Left ventricle myocardium inferior (tissue), 1 donor: Measurements from ENCODE around the gene ANO3. TPM values are rescaled to one million over a fixed set of nuclear protein-coding genes. Genes with fewer than 3 reads are reported as not detected.

Experiments used
- DNase-seq: peaks from one replicate; pipeline ENCODE4 v3.0.0-alpha.2; 2020
- H3K27ac ChIP-seq: fragments of 200-600 bp; replicated peaks from 2 replicates; pipeline ENCODE4 v1.8.0; 2021
- H3K27me3 ChIP-seq: fragments of 200-600 bp; 2 replicates; pipeline ENCODE4 v1.8.0; 2021; ENCODE audit warnings: low read depth
- H3K36me3 ChIP-seq: fragments of 200-600 bp; 2 replicates; pipeline ENCODE4 v1.8.0; 2021
- H3K4me1 ChIP-seq: fragments of 200-600 bp; 2 replicates; pipeline ENCODE4 v1.8.0; 2021
- H3K4me3 ChIP-seq: fragments of 200-600 bp; 2 replicates; pipeline ENCODE4 v1.8.0; 2021; ENCODE audit warnings: mild to moderate bottlenecking, moderate library complexity
- H3K9me3 ChIP-seq: fragments of 200-600 bp; replicated peaks from 2 replicates; pipeline ENCODE4 v1.8.0; 2021
- intact Hi-C: fragments of 100-400 bp; cut with micrococcal nuclease; formaldehyde crosslinking; loops from one replicate; pipeline ENCODE4 v1.11.0; 2022
- total RNA-seq: library from RNA; stranded (reverse); fragmentation: NEBNext Ultra II Directional; extraction: Animal tissue kit (Norgen Biotek cat#: 25700); gene quantifications from one replicate; pipeline ENCODE4 v1.2.1, GENCODE V29; 2021
- TF ChIP-seq, protein P1 (sequence below): fragments of 200-600 bp; IDR thresholded peaks from 2 replicates; pipeline ENCODE4 v1.8.0; 2021; ENCODE audit warnings: antibody characterized with exemption, mild to moderate bottlenecking, borderline replicate concordance
- donor health status: DM: no; HTN: yes; CAD: no; lungs with severe emphysema.

The ANO3 gene
- total RNA-seq, 1 donor from 2014 or later = not detected

DNA sequence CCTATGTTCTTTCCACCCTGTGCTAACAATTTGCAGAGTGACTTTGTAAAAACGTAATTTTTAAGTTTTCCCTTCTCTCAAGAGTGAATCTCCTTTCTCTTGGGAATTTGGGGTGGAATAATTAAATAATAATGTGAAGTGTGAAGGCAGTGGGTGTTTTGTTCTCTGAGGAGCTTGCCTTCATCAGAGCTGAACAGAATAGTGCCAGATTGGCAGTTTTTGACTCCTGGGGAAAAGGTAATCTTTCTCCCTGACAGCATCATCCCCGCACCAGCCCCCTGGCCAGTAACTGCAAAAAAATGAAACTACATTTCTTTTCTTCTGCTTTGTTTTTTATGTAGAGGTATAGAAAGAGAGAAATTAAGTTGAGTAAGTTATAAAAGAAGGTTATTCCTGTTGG is 180.3 kb downstream of the ANO3 start:
- Histone ChIP-seq H3K27me3 (no peaks in the 10 kb centered on the region), H3K36me3 (no peaks in the 10 kb centered on the region), H3K4me1 (no peaks in the 10 kb centered on the region), H3K4me3 (no peak overlapping the region), H3K9me3 (no peaks in the 10 kb centered on the region), H3K27ac (no peak overlapping the region)
- intact Hi-C loops = no loop called here
- no peak for DNase-seq
- TF ChIP-seq, protein P1, sequence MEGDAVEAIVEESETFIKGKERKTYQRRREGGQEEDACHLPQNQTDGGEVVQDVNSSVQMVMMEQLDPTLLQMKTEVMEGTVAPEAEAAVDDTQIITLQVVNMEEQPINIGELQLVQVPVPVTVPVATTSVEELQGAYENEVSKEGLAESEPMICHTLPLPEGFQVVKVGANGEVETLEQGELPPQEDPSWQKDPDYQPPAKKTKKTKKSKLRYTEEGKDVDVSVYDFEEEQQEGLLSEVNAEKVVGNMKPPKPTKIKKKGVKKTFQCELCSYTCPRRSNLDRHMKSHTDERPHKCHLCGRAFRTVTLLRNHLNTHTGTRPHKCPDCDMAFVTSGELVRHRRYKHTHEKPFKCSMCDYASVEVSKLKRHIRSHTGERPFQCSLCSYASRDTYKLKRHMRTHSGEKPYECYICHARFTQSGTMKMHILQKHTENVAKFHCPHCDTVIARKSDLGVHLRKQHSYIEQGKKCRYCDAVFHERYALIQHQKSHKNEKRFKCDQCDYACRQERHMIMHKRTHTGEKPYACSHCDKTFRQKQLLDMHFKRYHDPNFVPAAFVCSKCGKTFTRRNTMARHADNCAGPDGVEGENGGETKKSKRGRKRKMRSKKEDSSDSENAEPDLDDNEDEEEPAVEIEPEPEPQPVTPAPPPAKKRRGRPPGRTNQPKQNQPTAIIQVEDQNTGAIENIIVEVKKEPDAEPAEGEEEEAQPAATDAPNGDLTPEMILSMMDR = no peak

DNA sequence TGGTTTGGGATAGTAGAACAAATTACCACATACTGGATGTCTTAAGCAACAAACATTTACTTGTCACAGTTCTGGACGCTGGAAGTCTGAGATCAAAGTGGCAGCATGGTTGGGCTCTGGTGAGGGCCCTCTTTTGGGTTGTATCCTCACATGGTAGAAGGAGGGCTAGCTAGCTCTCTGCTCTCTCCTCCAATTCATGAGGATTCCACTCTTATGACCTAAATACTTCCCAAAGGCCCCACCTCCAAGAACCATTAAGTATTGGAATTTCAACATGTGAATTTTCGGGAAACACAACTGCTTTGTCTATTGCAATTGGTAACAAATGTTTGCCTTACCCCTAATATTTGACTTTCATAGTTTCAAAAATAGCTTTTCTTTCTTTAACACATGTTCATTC is 187.5 kb downstream of the ANO3 start:
- DNase-seq = no peak
- H3K4me3 ChIP-seq = no peak overlapping the region
- H3K9me3 ChIP-seq = no peaks in the 10 kb centered on the region
- no peaks in the 10 kb centered on the region for H3K27me3 ChIP-seq
- H3K36me3 ChIP-seq = no peaks in the 10 kb centered on the region
- no peak overlapping the region for H3K27ac ChIP-seq
- TF ChIP-seq, protein P1 = no peak
- intact Hi-C loops = no loop called here
- no peaks in the 10 kb centered on the region for H3K4me1 ChIP-seq

DNA sequence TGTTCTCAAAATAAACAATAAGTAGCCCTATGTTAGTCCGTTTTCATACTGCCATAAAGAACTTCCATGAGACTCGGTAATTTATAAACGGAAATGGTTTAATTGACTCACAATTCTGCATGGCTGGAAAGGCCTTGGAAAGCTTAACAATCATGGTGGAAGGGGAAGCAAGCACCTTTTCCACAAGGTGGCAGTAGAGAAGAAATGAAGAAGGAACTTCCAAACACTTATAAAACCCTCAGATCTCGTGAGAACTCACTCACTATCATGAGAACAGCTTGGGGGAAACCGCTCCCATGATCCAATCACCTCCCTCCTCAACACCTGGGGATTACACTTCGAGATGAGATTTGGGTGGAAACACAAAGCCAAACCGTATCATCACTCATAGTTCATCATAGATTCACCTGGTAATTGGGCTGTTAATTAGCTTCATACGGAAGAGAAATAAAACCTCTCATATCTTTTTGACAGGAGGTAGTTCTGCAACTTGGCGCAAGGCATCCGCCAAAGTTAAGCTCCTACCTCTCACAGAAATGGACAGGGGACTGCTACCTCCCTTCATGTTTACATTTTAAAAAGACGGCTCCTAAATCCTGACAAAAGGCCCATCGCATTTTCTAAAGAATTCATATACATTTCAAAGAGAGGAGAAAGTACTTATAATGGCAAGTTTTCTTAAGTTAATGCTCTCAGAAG is 191.1 kb downstream of the ANO3 start:
- TF ChIP-seq, protein P1 = no peak
- intact Hi-C loops = no loop called here
- H3K4me3 ChIP-seq = no peak overlapping the region
- DNase-seq = no peak
- no peaks in the 10 kb centered on the region for H3K4me1 ChIP-seq
- no peaks in the 10 kb centered on the region for H3K27me3 ChIP-seq
- no peaks in the 10 kb centered on the region for H3K36me3 ChIP-seq
- H3K9me3 ChIP-seq = no peaks in the 10 kb centered on the region
- H3K27ac ChIP-seq = no peak overlapping the region

DNA sequence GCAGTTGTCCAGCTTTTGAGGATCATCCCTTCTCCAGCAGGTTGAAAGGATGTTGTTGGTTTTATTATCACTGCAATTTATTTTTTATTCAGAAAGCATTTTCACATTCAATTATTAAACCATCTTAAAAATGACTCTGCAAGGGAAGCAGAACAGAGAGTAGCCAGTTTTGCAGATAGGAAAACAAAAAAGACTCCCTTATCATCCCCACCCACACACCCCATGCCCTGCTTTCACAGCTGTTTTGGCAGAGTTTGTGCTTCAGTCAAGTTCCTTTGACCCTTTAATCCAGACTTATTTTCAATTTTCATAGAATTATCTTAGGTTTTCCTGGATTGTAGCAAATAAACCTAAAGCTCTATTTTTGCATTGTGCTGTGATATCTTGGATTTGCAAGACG is 195.8 kb downstream of the ANO3 start:
- Histone ChIP-seq H3K9me3 (no peaks in the 10 kb centered on the region), H3K4me3 (no peak overlapping the region), H3K27ac (no peak overlapping the region), H3K27me3 (no peaks in the 10 kb centered on the region), H3K36me3 (no peaks in the 10 kb centered on the region), H3K4me1 (no peaks in the 10 kb centered on the region)
- no peak for DNase-seq
- intact Hi-C loops = no loop called here
- TF ChIP-seq, protein P1 = no peak

DNA sequence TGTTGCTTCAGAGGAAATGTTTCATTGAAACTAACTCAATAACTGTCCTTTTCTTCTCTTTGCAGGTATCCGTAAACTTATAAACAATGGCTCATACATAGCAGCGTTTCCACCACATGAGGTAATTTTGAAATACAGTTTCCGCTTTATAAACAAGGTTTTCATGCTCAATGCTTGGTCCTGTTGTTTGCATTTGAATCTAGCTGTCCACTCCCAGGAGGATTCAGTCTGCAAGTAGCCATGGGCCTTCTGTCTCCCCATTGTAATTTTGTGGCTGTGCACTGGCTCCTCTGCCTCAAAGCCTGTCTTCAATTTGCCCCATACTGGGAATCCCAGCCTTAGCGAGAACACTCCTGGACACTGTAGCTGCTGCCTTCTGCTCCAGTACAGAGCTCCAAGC is 205.4 kb downstream of the ANO3 start:
- Histone ChIP-seq H3K27me3 (no peaks in the 10 kb centered on the region), H3K4me3 (no peak overlapping the region), H3K36me3 (no peaks in the 10 kb centered on the region), H3K4me1 (no peaks in the 10 kb centered on the region), H3K27ac (no peak overlapping the region), H3K9me3 (peaks cover 8% of the 10 kb centered on the region)
- intact Hi-C loops = no loop called here
- DNase-seq = no peak
- TF ChIP-seq, protein P1 = no peak
